HCT116 (cell line): ENCODE results near the gene RUNX2. TPM values are rescaled to one million over a fixed set of nuclear protein-coding genes. Genes with fewer than 3 reads are reported as not detected.

ENCODE experiments used
- ATAC-seq: fragments of 200-7000 bp; cut with Tn5 transposase; 2 replicates; pipeline ENCODE4 v1.9.1; 2020; ENCODE audit warnings: mild to moderate bottlenecking, moderate library complexity
- BruUV-seq: library from RNA; stranded (reverse); fragments of 400-500 nt; replicated peaks from 2 replicates; lab custom pipeline; 2021; lab: Mats Ljungman, UMichigan
- CTCF ChIA-PET: fragments of 300-600 bp; sonication (Branson Sonifier 250); formaldehyde crosslinking; loops from one replicate; lab custom pipeline; 2021; ENCODE audit warnings: antibody characterized with exemption; lab: Charles Lee
- POLR2A ChIA-PET: fragments of 300-600, 350-600 bp; sonication (Branson Sonifier 250); formaldehyde crosslinking; loops from one replicate; lab custom pipeline; 2021; ENCODE audit warnings: antibody characterized with exemption; lab: Charles Lee
- RAD21 ChIA-PET, 2 experiments: fragments of 300-600 bp; sonication (Branson Sonifier 250); formaldehyde crosslinking; loops; one replicate each; lab custom pipeline; 2023; ENCODE audit warnings: low total read pairs in 2 of 2; ENCODE audit not compliant: uncharacterized antibody in 2 of 2, unreplicated experiment in 2 of 2, low non-redundant PET in 1 of 2; lab: Charles Lee
- DNase-seq: peaks from one replicate; pipeline ENCODE4 v3.0.0-alpha.2; 2010; ENCODE audit warnings: low read depth, low spot score
- H2AFZ ChIP-seq: fragments of 200-600 bp; shearing (Covaris generic), sonication (generic); 2 replicates; pipeline ENCODE4 v1.6.1; 2017; ENCODE audit warnings: low read depth, mixed run types, mixed read lengths, antibody characterized with exemption, low read length; ENCODE audit not compliant: poor library complexity, severe bottlenecking
- H3K27ac ChIP-seq: 2 replicates; pipeline ENCODE4 v1.5.1; 2012; ENCODE audit warnings: low read depth, low read length
- H3K27me3 ChIP-seq: fragments of 200-600 bp; sonication (generic); 2 replicates; pipeline ENCODE4 v1.6.1; 2016; ENCODE audit warnings: mixed run types, low read length, mixed read lengths; ENCODE audit not compliant: insufficient read depth
- H3K36me3 ChIP-seq, 2 experiments: fragments of 200-500 bp in 1 of 2; fragments of 200-600 bp in 1 of 2; sonication (Bioruptor generic) in 1 of 2; sonication (generic) in 1 of 2; 2 replicates each; pipeline versions ENCODE4 v1.5.1 to v1.6.1; 2014 to 2016; ENCODE audit warnings: low read length in 2 of 2, inconsistent platforms in 1 of 2, mixed read lengths in 1 of 2, mixed run types in 1 of 2; ENCODE audit not compliant: insufficient read depth in 2 of 2, control insufficient read depth in 1 of 2
- H3K4me1 ChIP-seq, 2 experiments: fragments of 200-600 bp in 1 of 2; sonication (generic) in 1 of 2; 2 replicates each; pipeline versions ENCODE4 v1.5.1 to v1.6.1; 2012 to 2017; ENCODE audit warnings: low read length in 2 of 2, inconsistent platforms in 1 of 2, mild to moderate bottlenecking in 1 of 2, mixed read lengths in 1 of 2, mixed run types in 1 of 2, moderate library complexity in 1 of 2; ENCODE audit not compliant: insufficient read depth in 2 of 2, control insufficient read depth in 1 of 2
- H3K4me2 ChIP-seq: fragments of 200-600 bp; sonication (generic); 2 replicates; pipeline ENCODE4 v1.6.1; 2017; ENCODE audit warnings: mixed run types, low read length, mixed read lengths
- H3K4me3 ChIP-seq, 2 experiments: fragments of 200-600 bp in 1 of 2; sonication (generic) in 1 of 2; replicated peaks in 1 of 2; 2 replicates each; pipeline ENCODE4 v1.5.1; 2011 to 2016; ENCODE audit warnings: low read length in 2 of 2, control low read depth in 1 of 2, low read depth in 1 of 2, mild to moderate bottlenecking in 1 of 2, mixed read lengths in 1 of 2, mixed run types in 1 of 2
- H3K79me2 ChIP-seq: fragments of 200-600 bp; sonication (generic); 2 replicates; pipeline ENCODE4 v1.6.1; 2017; ENCODE audit warnings: mild to moderate bottlenecking, mixed run types, low read length, moderate library complexity, mixed read lengths; ENCODE audit not compliant: insufficient read depth
- H3K9ac ChIP-seq: fragments of 200-600 bp; sonication (generic); 2 replicates; pipeline ENCODE4 v1.6.1; 2016; ENCODE audit warnings: low read length, mixed read lengths
- H3K9me2 ChIP-seq: fragments of 200-600 bp; sonication (generic), shearing (Covaris generic); 2 replicates; pipeline ENCODE4 v1.6.1; 2017; ENCODE audit warnings: mixed run types, mild to moderate bottlenecking, moderate library complexity; ENCODE audit not compliant: insufficient read depth
- H3K9me3 ChIP-seq, 2 experiments: fragments of 200-500 bp in 1 of 2; fragments of 200-600 bp in 1 of 2; sonication (Bioruptor generic) in 1 of 2; sonication (generic) in 1 of 2; 2 replicates each; pipeline ENCODE4 v1.6.1; 2014 to 2017; ENCODE audit warnings: low read length in 2 of 2, mixed read lengths in 2 of 2, inconsistent platforms in 1 of 2, low read depth in 1 of 2, mild to moderate bottlenecking in 1 of 2, mixed run types in 1 of 2, moderate library complexity in 1 of 2; ENCODE audit not compliant: control insufficient read depth in 1 of 2, insufficient read depth in 1 of 2
- H4K20me1 ChIP-seq: fragments of 200-600 bp; sonication (generic), shearing (Covaris generic); 2 replicates; pipeline ENCODE4 v1.6.1; 2017; ENCODE audit warnings: mixed run types, mild to moderate bottlenecking, moderate library complexity; ENCODE audit not compliant: insufficient read depth
- EGR1 ChIP-seq: IDR thresholded peaks from 2 replicates; pipeline ENCODE4 v1.6.1; 2012; ENCODE audit warnings: low read depth
- ELF1 ChIP-seq: IDR thresholded peaks from 2 replicates; pipeline ENCODE4 v1.6.1; 2012; ENCODE audit warnings: low read depth, borderline replicate concordance
- EZH2 ChIP-seq: fragments of 200-600 bp; sonication (generic); IDR thresholded peaks from 2 replicates; pipeline ENCODE4 v1.6.1; 2017; ENCODE audit warnings: antibody characterized with exemption, mixed run types
- EZH2phosphoT487 ChIP-seq: fragments of 200-600 bp; IDR thresholded peaks from 2 replicates; pipeline ENCODE4 v1.6.1; 2018; ENCODE audit warnings: antibody characterized with exemption, borderline replicate concordance
- JUND ChIP-seq: IDR thresholded peaks from 2 replicates; pipeline ENCODE4 v1.6.1; 2012
- POLR2AphosphoS5 ChIP-seq: IDR thresholded peaks from 2 replicates; pipeline ENCODE4 v1.6.1; 2011; ENCODE audit warnings: mild to moderate bottlenecking, low read depth, low read length, moderate library complexity
- RAD21 ChIP-seq: IDR thresholded peaks from 2 replicates; pipeline ENCODE4 v1.6.1; 2012; ENCODE audit warnings: low read depth, mild to moderate bottlenecking
- SRF ChIP-seq: IDR thresholded peaks from 2 replicates; pipeline ENCODE4 v1.6.1; 2012; ENCODE audit warnings: low read depth
- TCF7L2 ChIP-seq: IDR thresholded peaks from 2 replicates; pipeline ENCODE4 v1.7.0; 2011; ENCODE audit warnings: borderline replicate concordance, inconsistent platforms; ENCODE audit not compliant: insufficient read depth, insufficient read length; ENCODE audit errors: extremely low read depth
- YY1 ChIP-seq: IDR thresholded peaks from 2 replicates; pipeline ENCODE4 v1.6.1; 2011; ENCODE audit warnings: low read length, low read depth, moderate library complexity, mild to moderate bottlenecking; ENCODE audit not compliant: insufficient replicate concordance; ENCODE audit errors: extremely low read depth
- ZFX ChIP-seq: fragments of 450-650 bp; IDR thresholded peaks from 2 replicates; pipeline ENCODE4 v1.6.1; 2017
- intact Hi-C: fragments of 100-400 bp; cut with micrococcal nuclease; formaldehyde crosslinking; loops from 2 replicates; pipeline ENCODE4 v1.10.0; 2022
- total RNA-seq: library from RNA; stranded (reverse); gene quantifications from one replicate; pipeline ENCODE4 v1.2.1, GENCODE V29; 2021; ENCODE audit not compliant: unreplicated experiment
- TF ChIP-seq, protein P1 (sequence below): IDR thresholded peaks from 2 replicates; pipeline ENCODE4 v1.6.1; 2011; ENCODE audit warnings: mild to moderate bottlenecking, low read length, moderate library complexity; ENCODE audit not compliant: insufficient replicate concordance; ENCODE audit errors: extremely low read depth
- TF ChIP-seq, protein P2 (sequence below), 3 experiments: fragments of 200-600 bp in 1 of 3; sonication (generic) in 1 of 3; IDR thresholded peaks in 2 of 3; conservative IDR thresholded peaks in 1 of 3; 2 replicates each; pipeline ENCODE4 v1.5.1; 2012 to 2017; ENCODE audit warnings: low read depth in 2 of 3, low read length in 2 of 3, antibody characterized with exemption in 1 of 3, borderline replicate concordance in 1 of 3, control low read depth in 1 of 3, mild to moderate bottlenecking in 1 of 3, mixed read lengths in 1 of 3, mixed run types in 1 of 3, moderate library complexity in 1 of 3; ENCODE audit not compliant: insufficient read depth in 1 of 3
- TF ChIP-seq, protein P3 (sequence below): IDR thresholded peaks from 2 replicates; pipeline ENCODE4 v1.6.1; 2012; ENCODE audit warnings: low read depth
- TF ChIP-seq, protein P4 (sequence below): IDR thresholded peaks from 2 replicates; pipeline ENCODE4 v1.6.1; 2012
- TF ChIP-seq, protein P5 (sequence below): IDR thresholded peaks from 2 replicates; pipeline ENCODE4 v1.6.1; 2012

RUNX2 gene
- total RNA-seq, 1 experiment from 2014 or later: 1.1 TPM

DNA sequence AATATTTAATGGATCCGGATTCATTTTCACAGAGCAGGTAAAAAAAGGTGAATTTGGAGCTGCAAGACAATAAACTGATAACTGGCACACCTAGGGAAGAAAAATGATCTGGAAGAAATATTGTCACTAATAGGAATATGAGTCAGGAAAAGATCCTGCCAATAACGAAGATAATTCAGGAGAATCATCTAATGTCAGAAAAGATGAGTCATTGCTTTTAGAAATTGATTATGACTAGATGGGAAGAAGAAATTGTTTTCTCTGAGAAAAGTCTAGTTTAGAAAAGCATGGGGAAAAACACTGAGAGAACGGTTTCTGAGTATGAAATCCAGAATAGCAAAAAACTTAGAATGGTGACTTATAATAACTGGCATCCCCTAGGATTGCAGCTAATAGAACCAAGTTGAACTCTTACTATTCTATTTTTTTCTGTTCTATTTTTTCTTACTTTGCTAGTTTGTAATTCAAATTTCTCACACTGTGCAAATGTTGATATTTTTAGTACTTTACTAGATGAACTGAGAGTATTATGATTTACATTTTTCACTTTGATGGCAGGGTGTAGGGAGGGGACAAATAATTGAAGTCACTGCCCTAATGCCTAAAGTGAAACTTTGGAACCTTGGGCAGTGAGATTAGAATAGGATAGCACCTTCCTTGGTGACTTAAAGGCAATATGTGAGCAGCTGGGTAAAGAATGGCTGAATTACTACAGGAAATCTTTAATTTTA, 87.8 kb downstream of the RUNX2 start:
- POLR2A ChIA-PET: no interaction called here
- intact Hi-C loops: loop anchor here (5.0 kb wide), 1 partner anchor 329 kb away; no protein-coding TSS in a partner anchor
- RAD21 ChIA-PET: no interaction called here

More for the DNA sequence above, 87.8 kb downstream of the RUNX2 start:
- no peak overlapping the region for H3K9ac ChIP-seq
- H2AFZ ChIP-seq: no peak overlapping the region
- no peaks in the 10 kb centered on the region for H4K20me1 ChIP-seq
- H3K9me3 ChIP-seq: no peaks in the 10 kb centered on the region
- ATAC-seq (no peak), DNase-seq (no peak)
- peaks cover 5 to 26% of the 10 kb centered on the region in 2 experiments for H3K4me1 ChIP-seq
- H3K4me3 ChIP-seq: no peak overlapping the region
- no peak overlapping the region for H3K27ac ChIP-seq
- H3K27me3 ChIP-seq: peaks cover 11% of the 10 kb centered on the region
- no peak overlapping the region for H3K4me2 ChIP-seq
- no TSS peak for BruUV-seq
- H3K36me3 ChIP-seq: no peaks in the 10 kb centered on the region
- H3K9me2 ChIP-seq: no peaks in the 10 kb centered on the region
- TF ChIP-seq RAD21 (no peak), EGR1 (no peak), YY1 (no peak), SRF (no peak), EZH2 (no peak), TCF7L2 (no peak), POLR2AphosphoS5 (no peak), ZFX (no peak), JUND (no peak), EZH2phosphoT487 (no peak), ELF1 (no peak)
- TF ChIP-seq, protein P1, sequence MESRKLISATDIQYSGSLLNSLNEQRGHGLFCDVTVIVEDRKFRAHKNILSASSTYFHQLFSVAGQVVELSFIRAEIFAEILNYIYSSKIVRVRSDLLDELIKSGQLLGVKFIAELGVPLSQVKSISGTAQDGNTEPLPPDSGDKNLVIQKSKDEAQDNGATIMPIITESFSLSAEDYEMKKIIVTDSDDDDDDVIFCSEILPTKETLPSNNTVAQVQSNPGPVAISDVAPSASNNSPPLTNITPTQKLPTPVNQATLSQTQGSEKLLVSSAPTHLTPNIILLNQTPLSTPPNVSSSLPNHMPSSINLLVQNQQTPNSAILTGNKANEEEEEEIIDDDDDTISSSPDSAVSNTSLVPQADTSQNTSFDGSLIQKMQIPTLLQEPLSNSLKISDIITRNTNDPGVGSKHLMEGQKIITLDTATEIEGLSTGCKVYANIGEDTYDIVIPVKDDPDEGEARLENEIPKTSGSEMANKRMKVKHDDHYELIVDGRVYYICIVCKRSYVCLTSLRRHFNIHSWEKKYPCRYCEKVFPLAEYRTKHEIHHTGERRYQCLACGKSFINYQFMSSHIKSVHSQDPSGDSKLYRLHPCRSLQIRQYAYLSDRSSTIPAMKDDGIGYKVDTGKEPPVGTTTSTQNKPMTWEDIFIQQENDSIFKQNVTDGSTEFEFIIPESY: no peak
- TF ChIP-seq, protein P2, sequence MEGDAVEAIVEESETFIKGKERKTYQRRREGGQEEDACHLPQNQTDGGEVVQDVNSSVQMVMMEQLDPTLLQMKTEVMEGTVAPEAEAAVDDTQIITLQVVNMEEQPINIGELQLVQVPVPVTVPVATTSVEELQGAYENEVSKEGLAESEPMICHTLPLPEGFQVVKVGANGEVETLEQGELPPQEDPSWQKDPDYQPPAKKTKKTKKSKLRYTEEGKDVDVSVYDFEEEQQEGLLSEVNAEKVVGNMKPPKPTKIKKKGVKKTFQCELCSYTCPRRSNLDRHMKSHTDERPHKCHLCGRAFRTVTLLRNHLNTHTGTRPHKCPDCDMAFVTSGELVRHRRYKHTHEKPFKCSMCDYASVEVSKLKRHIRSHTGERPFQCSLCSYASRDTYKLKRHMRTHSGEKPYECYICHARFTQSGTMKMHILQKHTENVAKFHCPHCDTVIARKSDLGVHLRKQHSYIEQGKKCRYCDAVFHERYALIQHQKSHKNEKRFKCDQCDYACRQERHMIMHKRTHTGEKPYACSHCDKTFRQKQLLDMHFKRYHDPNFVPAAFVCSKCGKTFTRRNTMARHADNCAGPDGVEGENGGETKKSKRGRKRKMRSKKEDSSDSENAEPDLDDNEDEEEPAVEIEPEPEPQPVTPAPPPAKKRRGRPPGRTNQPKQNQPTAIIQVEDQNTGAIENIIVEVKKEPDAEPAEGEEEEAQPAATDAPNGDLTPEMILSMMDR (IDR thresholded peaks at IDR 0.05 in 2 of 3, conservative IDR thresholded peaks at IDR 0.05 in 1 of 3; ENCODE audit: borderline replicate concordance in 1 of 3, insufficient read depth in 1 of 3, low read depth in 2 of 3, low read length in 2 of 3): no peak
- TF ChIP-seq, protein P3, sequence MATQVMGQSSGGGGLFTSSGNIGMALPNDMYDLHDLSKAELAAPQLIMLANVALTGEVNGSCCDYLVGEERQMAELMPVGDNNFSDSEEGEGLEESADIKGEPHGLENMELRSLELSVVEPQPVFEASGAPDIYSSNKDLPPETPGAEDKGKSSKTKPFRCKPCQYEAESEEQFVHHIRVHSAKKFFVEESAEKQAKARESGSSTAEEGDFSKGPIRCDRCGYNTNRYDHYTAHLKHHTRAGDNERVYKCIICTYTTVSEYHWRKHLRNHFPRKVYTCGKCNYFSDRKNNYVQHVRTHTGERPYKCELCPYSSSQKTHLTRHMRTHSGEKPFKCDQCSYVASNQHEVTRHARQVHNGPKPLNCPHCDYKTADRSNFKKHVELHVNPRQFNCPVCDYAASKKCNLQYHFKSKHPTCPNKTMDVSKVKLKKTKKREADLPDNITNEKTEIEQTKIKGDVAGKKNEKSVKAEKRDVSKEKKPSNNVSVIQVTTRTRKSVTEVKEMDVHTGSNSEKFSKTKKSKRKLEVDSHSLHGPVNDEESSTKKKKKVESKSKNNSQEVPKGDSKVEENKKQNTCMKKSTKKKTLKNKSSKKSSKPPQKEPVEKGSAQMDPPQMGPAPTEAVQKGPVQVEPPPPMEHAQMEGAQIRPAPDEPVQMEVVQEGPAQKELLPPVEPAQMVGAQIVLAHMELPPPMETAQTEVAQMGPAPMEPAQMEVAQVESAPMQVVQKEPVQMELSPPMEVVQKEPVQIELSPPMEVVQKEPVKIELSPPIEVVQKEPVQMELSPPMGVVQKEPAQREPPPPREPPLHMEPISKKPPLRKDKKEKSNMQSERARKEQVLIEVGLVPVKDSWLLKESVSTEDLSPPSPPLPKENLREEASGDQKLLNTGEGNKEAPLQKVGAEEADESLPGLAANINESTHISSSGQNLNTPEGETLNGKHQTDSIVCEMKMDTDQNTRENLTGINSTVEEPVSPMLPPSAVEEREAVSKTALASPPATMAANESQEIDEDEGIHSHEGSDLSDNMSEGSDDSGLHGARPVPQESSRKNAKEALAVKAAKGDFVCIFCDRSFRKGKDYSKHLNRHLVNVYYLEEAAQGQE: no peak
- TF ChIP-seq, protein P4, sequence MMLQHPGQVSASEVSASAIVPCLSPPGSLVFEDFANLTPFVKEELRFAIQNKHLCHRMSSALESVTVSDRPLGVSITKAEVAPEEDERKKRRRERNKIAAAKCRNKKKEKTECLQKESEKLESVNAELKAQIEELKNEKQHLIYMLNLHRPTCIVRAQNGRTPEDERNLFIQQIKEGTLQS: no peak
- TF ChIP-seq, protein P5, sequence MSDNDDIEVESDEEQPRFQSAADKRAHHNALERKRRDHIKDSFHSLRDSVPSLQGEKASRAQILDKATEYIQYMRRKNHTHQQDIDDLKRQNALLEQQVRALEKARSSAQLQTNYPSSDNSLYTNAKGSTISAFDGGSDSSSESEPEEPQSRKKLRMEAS: no peak
- H3K79me2 ChIP-seq: no peaks in the 10 kb centered on the region
- CTCF ChIA-PET: no interaction called here
